Adipose tissue (tissue), 3 donors: ENCODE data around the gene ITIH4. TPM values are rescaled to one million over a fixed set of nuclear protein-coding genes. Genes with fewer than 3 reads are reported as not detected.
"Not testable (repeated sequence)": the region's sequence is repeated elsewhere in the genome, so short reads cannot be mapped to it uniquely, and the experiment has no call there.

Experiments used
- H3K27ac ChIP-seq: one replicate; pipeline ENCODE4 v1.5.1; 2013; ENCODE audit warnings: low read depth, low read length
- WGBS, 3 donors: extraction: QIAGEN DNeasy Blood & Tissue Kit; methylation state at CpG; one replicate each; pipeline ENCODE4 v1.1.7; 2013; 5-methylcytosine and 5-hydroxymethylcytosine counted together
- polyA plus RNA-seq, 3 donors: library from polyadenylated mRNA; stranded (reverse); fragments of 200-250 nt; gene quantifications; one replicate each; pipeline ENCODE4 v1.2.3, GENCODE V29; 2013
- donor health status: healthy with polysubstance abuse.
- donor health status: Bipolar disorder and iron deficiency.
- donor health status: healthy.

ITIH4 gene
- polyA plus RNA-seq, 3 donors = 4.0 to 55.2 (median 21.1) TPM

- H3K27ac ChIP-seq = no peak overlapping the region
- WGBS, 3 donors = 69 to 80% (median 69%) methylated on average over 11 of the region's 11 CpGs
These were observed 51.2 kb downstream of the ITIH4 start for GRCh38 chr3:52779011-52779836.

DNA sequence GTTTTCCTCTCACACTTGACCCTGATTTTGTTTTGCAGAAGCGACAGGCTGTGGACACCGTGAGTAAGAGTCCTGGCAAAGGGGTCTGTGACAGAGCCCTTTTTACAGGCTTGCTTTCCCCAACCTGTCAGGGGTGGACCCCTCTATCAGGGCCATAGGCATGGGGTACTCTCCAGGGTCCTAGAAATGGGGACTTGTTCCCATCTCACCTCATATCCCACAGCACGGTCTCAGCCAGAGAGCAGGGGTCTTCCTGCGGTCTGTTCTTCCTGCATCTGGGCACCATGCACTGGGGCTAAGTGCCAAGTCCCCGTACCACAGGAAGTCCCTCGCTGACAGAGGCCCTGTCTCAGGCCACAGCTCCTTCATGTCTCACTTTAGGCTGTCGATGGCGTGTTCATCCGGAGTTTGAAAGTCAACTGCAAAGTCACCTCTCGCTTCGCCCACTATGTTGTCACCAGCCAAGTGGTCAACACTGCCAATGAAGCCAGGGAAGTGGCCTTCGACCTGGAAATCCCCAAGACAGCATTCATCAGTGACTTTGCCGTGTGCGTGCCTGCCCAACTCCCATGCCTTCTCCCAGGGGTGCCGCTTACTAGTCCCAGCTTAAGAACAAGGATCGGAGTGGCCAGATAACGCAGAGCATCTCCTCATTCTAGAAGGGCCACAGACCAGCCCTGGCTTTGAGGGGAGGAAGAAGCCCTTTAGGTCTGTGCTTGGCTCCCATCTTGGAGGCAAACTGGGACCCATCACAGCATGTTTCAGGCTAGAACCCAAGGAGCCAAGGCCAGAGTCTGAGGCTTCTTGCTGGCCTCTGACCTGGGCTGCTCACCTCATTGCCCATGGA lies 52.3 kb downstream of the ITIH4 start:
- H3K27ac ChIP-seq = no peak overlapping the region
- 56 to 80% (median 67%) methylated on average over 17 of the region's 17 CpGs for WGBS, 3 donors

DNA sequence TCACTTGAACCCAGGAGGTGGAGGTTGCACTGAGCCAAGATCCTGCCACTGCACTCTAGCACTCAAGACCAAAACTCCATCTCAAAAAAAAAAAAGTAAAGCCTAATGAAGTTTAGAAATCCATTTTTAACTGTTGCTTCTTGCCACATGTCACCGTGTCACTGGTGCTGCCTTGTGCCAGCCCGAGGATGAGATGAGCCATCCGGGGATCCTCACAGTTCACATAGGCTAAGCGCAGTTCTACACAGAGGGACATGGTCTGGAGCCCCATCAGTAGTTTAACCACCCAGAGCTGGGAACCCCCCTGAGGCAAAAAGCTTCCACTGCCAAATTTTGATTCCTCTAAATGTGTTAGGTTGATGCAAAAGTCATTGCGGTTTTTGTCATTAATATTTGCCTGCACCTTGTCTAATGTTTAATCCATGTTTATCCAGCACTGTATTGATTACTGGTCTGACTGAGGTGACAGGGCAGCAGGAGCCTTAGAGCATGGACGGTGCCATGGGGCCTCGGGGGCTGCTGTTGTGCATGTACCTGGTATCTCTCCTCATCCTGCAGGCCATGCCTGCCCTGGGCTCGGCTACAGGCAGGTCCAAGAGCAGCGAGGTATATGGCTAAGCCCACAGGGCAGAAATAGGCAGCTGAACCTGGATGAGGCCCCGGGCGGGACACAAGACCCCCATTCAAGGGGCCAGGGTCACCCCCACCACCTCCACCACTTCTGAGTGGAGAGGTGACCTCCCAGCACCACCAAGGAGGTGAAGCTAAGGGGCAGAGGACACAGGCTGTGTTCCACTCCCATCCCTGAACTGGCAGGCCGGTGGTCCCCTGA lies 53.1 kb downstream of the ITIH4 start, which contains the start of gene ITIH1:
Gene ITIH1, plus strand, starts transcription at position 473 of the 832 bp plus-strand sequence. Its CDS starts 17 bp downstream, at position 490.
- no peak within 1 kb of the TSS for H3K27ac ChIP-seq
- WGBS, 3 donors = 65 to 90% (median 84%) methylated on average over 12 of the region's 12 CpGs

- not testable (repeated sequence) for H3K27ac ChIP-seq
These were observed 54.0 kb downstream of the ITIH4 start for GRCh38 chr3:52776486-52776885.

DNA sequence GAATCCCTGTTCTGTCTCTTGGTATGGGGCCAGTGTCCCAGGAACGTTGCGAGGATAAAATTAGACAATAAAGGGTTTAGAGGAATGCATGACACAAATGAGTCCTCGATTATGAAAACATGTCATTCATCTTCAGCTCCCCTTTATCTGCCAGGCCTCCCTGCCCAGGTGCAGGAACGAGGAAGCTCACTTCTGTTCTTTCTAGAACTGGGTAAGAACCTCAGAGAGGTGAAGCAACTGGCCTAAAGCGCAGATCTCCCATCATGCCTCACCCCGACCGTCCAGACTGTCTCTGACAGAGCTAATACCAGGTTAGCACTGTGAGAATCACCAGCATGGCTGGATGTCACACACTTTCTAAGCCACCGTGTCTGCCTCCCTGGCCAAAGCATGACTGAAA lies 54.6 kb downstream of the ITIH4 start:
- WGBS, 3 donors = 62 to 65% (median 64%) methylated on average over 8 of the region's 8 CpGs
- H3K27ac ChIP-seq = no peak overlapping the region

More at GRCh38 chr3:52776486-52776885, 54.0 kb downstream of the ITIH4 start:
- WGBS, 3 donors = 77 to 89% (median 81%) methylated on average over 6 of the region's 6 CpGs

- no peak overlapping the region for H3K27ac ChIP-seq
- WGBS, 3 donors = 38 to 46% (median 41%) methylated on average over 6 of the region's 6 CpGs
These were observed 55.3 kb downstream of the ITIH4 start for GRCh38 chr3:52774901-52775864.

DNA sequence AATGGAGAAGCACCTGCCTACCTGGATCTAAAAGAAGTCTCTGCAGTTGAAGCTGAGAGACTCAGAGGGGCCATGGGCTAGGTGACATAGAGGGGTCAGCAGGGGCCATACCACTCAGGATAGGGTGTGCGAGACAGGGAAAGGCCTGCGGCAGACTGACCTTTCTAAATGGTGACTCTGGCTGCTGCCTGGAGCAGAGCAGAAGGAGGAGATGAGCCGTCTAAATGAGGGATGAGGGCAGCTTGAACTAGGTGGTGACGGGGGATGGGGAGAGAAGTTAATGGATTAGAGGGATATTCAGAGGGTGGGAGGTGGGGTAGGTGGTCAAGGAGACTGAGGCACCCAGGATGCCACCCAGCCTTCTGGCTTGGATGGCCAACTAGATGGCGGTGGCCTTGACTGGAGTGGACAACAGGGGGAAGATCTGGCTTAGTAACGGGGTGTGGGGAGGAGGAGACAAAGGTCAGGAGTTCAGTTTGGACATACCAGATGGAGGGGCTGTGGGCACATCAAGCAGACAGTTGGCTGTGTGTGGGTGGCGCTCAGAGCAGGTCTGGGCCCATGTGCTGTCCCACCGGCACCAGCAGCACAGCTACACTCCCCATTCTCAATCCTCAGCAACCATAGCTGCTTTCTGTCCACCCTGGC lies 56.3 kb downstream of the ITIH4 start:
- WGBS, 3 donors = 71 to 84% (median 82%) methylated on average over 8 of the region's 8 CpGs
- no peak overlapping the region for H3K27ac ChIP-seq

DNA sequence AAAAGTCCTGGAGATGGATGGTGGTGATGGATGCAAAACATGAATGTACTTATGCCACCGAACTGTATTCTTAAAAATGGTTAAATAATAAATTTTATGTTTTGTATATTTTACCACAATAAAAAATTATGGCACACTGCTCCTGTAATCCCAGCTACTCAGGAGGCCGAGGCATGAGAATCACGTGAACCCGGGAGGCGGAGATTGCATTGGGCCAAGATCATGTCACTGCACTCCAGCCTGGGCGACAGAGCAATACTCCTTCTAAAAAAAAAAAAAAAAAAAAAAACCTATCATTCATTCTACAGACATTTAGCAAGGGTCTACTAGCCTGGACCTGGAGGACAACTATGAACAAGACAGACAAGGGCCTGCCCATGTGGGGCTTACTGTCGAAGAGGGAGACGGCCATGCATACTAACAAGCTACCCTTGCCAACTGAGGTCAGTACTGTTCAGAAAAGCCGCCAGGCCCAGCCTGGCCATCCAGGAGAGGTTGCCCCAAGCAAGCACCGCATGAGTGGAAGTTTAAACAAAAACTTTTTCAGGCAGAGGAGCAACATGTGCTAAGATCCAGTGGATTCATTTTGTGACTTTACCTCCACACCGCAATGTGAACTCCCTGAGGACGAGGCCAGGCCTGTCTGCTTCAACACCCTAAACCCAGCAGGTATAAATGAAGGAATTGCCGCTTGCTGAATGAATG lies 57.0 kb downstream of the ITIH4 start:
- WGBS, 3 donors = 91 to 95% (median 94%) methylated on average over 13 of the region's 13 CpGs
- H3K27ac ChIP-seq = no peak overlapping the region

DNA sequence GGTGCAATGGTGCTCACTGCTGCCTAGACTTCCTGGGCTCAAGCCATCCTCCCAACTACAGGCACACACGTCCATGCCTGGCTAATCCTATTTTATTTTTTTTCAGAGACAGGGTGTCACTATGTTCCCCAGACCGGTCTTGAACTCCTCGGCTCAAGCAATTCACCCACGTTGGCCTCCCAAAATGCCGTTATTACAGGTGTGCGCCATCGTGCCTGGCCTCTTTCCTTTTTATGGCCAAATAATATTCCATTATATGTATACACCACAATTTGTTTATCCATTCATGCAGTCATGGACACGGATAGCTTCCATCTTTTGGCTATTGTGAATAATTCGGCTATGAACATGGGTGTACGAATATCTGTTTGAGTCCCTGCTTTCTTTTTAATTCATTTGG lies 58.8 kb downstream of the ITIH4 start:
- WGBS, 3 donors = 91 to 93% (median 93%) methylated on average over 10 of the region's 10 CpGs
- no peak overlapping the region for H3K27ac ChIP-seq

- WGBS, 3 donors = 52 to 61% (median 56%) methylated on average over 5 of the region's 5 CpGs
These were observed 59.2 kb downstream of the ITIH4 start for GRCh38 chr3:52771334-52771681.

DNA sequence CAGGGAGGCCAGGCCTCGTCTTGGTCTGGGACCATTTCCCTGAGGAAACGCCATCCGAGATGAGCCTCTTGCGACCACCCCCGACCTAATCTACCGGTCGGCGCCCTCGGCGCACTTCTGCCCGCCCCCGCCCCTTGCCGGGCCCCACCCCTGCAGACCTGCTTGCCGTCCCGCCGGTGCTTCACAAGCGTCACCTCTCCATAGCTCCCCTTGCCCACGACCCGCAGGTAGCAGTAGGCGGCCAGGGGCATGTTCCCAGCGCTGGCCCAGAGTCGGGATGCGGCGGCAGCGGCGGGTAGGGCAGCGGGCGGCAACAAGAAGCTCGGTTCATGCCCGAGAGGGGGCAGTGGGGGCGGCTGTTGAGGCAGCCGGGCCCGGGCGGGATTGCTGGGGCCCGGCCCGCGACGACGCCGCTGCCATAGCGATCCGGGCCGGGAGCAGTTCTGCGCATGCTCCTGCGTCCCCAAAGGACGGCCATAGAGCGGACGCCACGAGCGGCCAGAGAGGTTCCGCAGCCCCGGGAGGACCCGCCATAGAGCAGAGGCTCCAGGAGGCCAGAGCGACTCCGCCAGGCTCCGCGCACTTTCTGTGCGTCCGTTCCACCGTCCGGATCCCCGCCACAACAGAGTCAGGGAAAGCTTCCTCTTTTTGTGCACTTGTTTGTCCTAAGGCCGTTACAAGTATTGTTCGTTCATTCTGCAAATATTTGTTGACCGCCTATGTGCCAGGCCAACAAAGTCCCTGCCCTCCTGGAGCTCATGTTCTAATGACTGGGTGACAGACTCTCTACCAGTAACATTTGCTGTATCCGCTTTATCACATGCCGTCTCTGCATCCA lies 59.8 kb downstream of the ITIH4 start, which contains the start of gene NEK4:
Gene NEK4, minus strand, starts transcription at position 445 of the 838 bp plus-strand sequence. Its CDS starts 194 bp downstream, at position 251.
- no peak within 1 kb of the TSS for H3K27ac ChIP-seq
- 0 to 1% (median 0%) methylated on average over 56 to 67 of the region's 67 CpGs for WGBS, 3 donors

More at GRCh38 chr3:52771334-52771681, 59.2 kb downstream of the ITIH4 start:
- no peak overlapping the region for H3K27ac ChIP-seq

- WGBS, 3 donors = 16 to 19% (median 19%) methylated on average over 13 of the region's 13 CpGs
- no peak overlapping the region for H3K27ac ChIP-seq
These were observed 60.6 kb downstream of the ITIH4 start for GRCh38 chr3:52769786-52770455.

DNA sequence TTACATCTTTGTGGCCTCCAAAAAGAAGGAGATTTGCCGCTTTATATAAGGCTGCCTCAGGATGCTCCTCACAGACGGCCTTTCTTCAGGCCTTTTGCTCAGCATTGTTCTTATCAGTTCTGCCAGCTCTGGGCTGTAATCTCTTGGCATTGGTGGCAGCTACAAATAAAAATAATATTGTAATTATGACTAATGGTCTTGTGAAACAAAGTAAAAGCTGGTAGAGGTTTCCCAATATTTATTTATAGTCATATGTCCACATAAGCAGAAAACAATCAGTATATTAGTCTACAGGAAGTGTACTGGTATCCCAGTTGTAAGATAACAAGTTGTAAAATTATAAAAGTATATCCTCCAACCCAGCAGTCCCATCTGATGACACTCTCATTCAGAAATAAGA lies 67.0 kb downstream of the ITIH4 start:
- no peak overlapping the region for H3K27ac ChIP-seq
- WGBS, 3 donors = 74 to 89% (median 85%) methylated on average over 2 of the region's 2 CpGs
